HG03135 (cell line): ENCODE measurements around the gene TEX51.

Source experiments
- ATAC-seq: cut with Tn5 transposase; IDR thresholded peaks from one replicate; pipeline ENCODE4 v1.9.1; 2021; ENCODE audit warnings: mild to moderate bottlenecking, moderate library complexity; ENCODE audit not compliant: unreplicated experiment

TEX51 gene

DNA sequence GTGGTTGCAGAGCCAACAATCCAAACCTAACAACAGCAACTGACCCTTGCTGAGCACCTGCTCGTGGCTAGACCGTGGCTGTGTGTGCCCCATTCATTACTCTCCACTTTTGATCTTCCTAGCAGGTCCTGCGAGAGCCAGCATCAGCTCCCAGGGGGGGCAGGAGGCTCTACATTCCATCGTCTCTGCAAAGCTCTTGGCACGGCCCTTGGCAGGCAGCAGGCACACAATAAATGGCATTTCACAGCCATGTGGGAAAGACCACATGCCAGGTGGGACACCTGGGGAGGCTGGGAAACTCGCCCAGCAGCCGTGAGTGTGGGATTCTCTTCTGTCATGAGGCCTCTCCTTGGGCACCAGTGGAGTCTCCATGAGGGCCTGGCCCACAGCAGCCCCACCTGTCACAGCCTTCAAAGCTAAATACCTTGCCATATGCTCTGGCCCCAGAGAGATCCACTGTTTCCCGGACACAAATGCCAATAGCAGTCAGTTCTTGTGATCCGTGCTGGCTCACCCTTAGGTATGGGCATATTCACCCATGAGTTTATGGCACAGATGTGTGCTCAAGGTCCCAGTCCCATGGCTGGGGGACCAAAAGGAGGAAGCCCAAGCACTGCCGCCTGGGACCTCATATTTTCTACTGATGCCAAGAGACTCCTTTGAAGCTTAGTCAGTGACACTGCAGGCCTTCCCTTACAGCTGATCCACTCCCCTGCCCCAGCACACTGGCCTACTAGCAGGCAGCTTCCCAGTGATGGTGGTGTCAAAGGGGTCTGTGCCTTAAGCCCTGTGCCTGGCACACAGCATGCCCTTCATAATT is 6.8 kb upstream of the TEX51 start:
- ATAC-seq, result no peak

GRCh38 chr2:126893153-126893552 is 5.5 kb upstream of the TEX51 start:
- ATAC-seq, result no peak

GRCh38 chr2:126893606-126894005 is 5.1 kb upstream of the TEX51 start:
- no peak for ATAC-seq

- ATAC-seq, result no peak
Measured at GRCh38 chr2:126894082-126894481, 4.6 kb upstream of the TEX51 start.

DNA sequence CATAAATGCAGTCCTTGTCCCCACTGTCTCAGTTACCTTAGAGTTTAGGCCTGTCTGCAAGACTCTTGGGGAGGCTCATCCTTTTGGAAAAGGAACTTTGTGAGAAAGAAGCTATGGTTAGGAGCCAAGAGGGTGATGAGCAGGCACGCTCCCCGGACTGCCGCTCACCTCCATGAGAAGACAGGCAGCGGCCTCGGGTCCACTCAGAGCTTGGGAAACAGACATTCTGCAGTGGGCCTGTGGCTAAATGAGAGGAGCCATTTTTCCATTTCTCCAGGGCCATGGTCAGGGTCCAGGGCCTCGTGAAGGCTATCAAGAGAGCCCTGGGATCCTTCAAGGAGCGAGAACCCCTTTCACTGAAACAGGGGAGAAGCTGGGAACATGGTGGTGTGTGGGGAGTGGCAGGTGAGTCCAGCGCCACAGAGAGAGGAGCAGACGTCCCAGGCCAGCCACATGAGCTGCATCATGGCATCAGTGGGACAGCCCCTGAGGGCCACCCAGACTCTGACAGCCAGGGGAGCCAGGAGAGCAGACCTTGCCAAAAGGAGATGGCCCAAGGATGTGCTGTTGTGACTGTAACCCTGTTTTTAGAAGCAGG is 4.0 kb upstream of the TEX51 start:
- no peak for ATAC-seq

- ATAC-seq, result no peak
Measured at GRCh38 chr2:126895336-126895735, 3.4 kb upstream of the TEX51 start.

DNA sequence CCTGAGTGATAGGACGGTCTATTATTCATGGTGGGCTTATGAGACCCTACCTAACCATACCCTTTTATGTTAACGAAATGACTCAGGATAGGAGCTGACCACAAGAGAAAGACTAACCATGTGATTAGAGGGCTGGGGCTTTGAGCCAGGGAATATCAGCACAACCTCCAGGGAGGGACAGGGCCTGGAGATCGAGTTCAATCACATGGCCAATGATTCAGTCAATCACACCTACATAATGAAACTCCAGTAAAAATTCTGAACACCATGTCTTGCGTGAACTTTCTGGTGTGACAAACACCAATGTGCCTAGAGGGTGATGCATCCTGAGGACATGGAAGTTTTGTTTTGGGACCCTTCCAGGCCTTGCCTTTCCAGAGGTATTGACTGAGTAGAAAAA is 2.2 kb upstream of the TEX51 start:
- ATAC-seq, result no peak

DNA sequence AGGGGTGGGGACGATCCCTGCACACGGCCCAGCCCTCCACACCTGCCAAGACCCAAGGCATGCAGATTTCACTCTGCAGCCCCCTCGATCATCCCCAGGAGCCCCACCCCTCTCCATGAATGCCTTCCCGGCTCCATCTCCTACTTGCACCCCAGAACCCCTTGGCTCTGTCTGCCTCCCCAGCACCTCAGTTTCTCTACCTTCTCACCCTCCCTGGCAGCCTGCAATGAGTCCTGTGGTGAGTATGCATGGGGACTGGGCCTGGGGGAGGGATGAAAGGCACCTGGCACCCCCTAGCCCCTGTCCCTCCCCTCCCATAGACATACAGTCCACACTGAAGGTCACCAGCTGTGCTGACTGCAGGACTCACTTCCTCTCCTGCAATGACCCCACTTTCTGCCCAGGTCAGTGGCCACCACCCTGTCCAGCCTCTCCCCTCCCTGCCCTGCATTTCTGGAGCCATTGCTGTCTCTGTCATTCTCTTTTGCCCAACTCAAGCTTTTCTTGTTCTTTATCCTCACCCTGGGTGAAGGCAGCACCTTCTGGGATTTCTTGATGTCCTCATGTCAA is 1.0 kb downstream of the TEX51 start:
- ATAC-seq, result no peak

DNA sequence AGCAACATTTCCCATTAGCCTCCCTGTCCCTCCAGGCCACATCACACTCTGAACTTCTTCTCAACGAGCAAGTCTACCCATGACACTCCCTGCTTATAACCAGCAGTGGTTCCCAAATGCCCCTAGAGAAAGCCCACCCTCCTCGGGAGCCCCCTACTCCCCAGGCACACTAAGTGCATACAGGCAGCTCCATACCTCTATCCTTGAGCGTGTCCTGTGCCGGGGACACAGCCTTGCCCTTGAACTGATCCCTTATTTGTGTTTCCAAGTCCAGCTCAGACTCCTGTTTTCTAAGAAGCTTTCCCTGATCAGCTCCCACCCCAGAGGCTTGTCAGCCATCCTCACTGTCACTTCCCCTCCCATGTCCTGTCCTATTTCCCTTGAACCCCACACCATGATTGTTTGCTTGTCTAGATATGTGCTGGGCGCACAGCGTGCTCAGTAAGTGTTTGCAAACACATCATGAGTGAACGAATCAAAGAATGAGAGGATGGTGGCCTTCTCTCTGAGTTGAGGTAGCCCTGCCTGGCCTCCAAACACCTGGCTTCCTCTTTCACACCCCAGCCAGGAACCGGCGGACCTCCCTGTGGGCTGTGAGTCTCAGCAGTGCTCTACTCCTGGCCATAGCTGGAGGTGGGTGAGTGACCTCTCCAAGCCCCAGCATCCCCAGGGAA is 2.1 kb downstream of the TEX51 start:
- no peak for ATAC-seq

DNA sequence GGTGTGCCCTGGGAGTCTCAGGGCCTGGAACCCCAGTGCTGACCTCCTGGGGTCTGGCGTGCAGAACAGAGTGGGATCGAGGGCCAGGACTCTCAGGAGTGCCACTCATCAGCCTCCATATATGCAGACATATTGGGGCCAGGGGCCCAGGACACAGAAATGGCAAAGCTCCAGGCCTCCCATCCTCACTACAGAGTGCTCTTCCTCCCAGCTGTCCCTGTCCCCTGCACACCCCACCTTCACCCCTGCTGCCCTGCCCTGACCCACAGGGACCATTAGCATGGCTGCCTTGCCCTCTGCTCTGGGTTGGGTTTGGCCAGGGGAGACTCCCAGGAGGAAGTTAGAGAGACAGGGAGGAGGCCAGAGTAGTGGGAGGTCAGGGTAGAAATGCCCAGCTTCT is 2.8 kb downstream of the TEX51 start:
- ATAC-seq, result no peak

DNA sequence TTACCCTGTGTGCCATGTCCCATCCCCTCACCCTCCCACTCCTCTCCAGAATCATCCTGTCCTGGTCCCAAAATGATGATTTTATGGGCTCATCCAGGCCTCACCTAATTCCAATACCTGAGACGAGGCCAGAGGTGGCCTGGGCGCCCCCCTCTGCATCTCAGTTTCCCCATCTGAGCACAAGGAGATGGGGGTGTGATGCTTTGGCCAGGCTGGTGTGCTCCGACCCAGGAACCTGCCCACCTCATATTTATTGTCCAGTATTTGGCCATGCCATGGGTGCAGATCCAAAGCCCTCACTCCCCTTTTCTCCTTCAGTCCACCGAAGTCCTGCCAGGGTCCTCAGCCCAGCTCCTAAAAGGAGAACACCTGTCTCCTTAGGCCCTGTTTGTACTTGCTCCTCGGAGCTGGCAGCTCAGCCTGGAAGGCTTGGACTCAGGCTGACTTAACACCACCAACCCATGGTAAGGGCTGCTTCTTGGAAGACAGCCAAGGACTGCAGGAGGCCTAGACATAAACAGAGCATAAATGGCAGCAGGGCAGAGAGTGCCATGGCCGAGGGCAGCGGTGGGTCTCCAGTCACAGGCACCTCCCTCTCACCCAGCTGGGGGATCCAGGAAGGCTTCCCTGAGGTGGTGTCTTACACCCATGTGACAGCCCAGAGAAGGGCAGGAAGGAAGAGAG is 3.6 kb downstream of the TEX51 start:
- ATAC-seq, result no peak

GRCh38 chr2:126902859-126903258 is 4.2 kb downstream of the TEX51 start:
- ATAC-seq, result no peak

- no peak for ATAC-seq
Measured at GRCh38 chr2:126905991-126906390, 7.3 kb downstream of the TEX51 start.

GRCh38 chr2:126906781-126907180 is 8.1 kb downstream of the TEX51 start:
- ATAC-seq, result no peak

DNA sequence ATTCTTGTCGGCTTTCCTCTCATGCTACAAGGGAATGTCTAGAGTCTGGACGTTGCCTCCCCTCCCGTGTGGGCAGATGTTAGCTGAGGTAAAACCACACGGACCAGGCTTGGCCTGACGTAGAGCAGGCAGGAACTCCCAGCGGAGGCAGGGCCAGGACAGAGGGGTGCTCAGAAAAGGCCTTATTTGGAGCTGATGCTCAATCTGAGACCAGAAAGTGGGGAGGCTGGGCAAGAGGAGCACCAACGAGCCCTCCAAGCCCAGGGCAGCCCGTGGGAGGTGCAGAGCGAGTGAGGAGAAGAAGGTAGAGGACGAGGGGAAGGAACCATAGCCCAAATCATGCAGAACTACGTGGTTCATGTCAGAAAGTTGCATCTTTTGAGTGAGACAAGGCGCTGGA is 9.0 kb downstream of the TEX51 start:
- ATAC-seq, result no peak

- ATAC-seq, result no peak
Measured at GRCh38 chr2:126908721-126909177, 10.1 kb downstream of the TEX51 start.

DNA sequence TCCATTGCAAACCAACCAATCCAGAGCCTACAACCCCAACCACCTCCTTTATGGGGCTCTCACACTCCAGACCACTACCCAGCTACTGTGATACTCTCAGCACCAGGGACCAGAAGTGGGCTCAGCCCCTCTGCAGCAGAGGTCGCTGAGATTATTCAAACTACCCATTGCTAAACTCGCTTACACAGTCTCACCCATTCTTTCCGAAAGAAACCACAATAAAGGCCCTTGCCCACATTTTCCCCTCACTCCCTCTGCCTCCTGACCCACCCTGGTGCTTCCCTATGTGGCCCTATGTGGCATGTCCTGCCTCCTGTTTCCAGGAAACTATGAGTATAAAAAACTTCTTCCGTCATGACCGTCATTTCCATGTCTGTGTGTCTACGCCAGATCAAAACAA is 10.7 kb downstream of the TEX51 start:
- no peak for ATAC-seq

DNA sequence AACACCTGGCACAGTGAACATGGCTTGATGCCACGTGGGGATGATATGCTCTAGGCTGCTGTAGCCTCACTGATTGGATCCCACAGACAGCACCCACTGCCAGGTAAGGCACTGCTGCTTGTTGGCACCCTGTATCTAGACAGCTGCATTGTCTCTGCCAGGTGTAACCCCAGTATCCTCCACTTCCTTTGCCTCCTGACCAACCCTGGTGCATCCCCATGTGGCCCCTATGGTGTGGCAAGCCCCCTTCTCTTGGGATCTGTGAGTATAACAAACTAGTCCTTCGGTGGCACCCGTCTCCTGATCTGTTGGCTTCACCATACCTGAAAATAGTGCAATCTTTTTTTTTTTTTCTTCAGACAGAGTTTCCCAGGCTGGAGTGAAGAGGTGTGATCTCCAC is 11.1 kb downstream of the TEX51 start:
- ATAC-seq, result no peak

GRCh38 chr2:126910637-126911036 is 11.9 kb downstream of the TEX51 start:
- ATAC-seq, result no peak

DNA sequence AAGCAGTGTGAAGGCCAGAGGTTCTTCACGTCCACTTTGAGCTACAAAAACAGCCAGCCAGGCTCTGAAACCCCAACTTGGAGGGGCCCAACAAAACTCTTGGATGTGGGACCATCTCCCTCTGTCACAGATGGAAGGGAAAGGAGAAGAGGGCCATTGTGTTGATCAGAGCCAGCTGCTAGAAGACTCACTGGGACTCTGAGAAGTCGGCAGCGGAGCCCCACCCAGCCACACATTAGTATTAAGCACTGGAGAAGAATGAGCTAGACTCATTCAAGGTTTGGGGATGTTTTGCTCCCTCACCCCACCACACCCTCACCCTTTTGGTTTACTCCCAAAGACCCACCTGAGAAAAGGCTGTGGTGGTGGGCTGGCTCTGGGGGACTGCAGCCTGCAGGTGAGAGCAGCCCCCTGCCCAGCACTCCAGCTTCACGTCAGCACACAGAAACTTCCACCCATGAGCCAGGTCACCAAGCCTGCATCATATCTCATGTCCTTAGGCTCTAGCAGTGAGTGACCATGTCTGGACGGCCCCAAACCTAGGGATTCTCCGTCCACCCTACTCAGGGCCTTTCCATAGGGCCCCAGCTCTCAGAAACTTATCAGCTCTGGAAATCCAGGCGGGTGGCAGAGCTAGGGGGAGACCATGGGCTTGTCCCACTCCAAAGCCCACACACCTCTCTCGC is 12.6 kb downstream of the TEX51 start:
- ATAC-seq, result no peak

DNA sequence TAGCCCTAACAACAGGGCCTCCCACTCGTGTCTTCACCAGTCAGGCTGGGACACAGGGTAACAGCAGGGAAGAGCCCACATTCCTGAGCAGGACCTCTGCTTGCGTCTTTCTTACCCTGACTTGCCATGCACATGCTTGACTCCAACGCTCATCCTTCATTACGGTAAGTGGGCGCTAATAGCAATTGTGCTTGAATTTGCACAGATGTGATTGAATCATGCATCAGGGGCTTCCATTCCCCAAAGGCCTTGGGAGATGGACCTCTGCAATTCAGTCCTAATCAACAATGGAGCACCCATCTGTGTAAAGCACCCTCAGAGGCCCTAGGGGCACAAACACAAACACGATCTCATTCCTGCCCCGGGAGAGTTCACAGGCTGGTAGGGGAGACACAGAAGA is 13.5 kb downstream of the TEX51 start:
- ATAC-seq, result no peak
